Tibial nerve (tissue), 4 donors: ENCODE data around the gene AP3D1.

ENCODE experiments used
- EP300 ChIP-seq, 2 donors: sonication (generic); formaldehyde crosslinking; IDR thresholded peaks; one replicate each; pipeline ENCODE4 v1.6.1; 2017; ENCODE audit warnings: antibody characterized with exemption in 2 of 2, mild to moderate bottlenecking in 1 of 2
- POLR2A ChIP-seq, 2 donors: fragments of 450-650 bp; IDR thresholded peaks; one replicate each; pipeline ENCODE4 v1.6.1; 2017; ENCODE audit warnings: antibody characterized with exemption in 2 of 2, mild to moderate bottlenecking in 2 of 2, moderate library complexity in 2 of 2
- TF ChIP-seq, protein P1 (sequence below), 5 experiments: fragments of 200-600 bp in 3 of 5; fragments of 450-650 bp in 2 of 5; sonication (generic) in 3 of 5; IDR thresholded peaks; one replicate each; pipeline ENCODE4 v1.5.1; 2016 to 2019; ENCODE audit warnings: antibody characterized with exemption in 5 of 5, mild to moderate bottlenecking in 3 of 5, moderate library complexity in 2 of 5

DNA sequence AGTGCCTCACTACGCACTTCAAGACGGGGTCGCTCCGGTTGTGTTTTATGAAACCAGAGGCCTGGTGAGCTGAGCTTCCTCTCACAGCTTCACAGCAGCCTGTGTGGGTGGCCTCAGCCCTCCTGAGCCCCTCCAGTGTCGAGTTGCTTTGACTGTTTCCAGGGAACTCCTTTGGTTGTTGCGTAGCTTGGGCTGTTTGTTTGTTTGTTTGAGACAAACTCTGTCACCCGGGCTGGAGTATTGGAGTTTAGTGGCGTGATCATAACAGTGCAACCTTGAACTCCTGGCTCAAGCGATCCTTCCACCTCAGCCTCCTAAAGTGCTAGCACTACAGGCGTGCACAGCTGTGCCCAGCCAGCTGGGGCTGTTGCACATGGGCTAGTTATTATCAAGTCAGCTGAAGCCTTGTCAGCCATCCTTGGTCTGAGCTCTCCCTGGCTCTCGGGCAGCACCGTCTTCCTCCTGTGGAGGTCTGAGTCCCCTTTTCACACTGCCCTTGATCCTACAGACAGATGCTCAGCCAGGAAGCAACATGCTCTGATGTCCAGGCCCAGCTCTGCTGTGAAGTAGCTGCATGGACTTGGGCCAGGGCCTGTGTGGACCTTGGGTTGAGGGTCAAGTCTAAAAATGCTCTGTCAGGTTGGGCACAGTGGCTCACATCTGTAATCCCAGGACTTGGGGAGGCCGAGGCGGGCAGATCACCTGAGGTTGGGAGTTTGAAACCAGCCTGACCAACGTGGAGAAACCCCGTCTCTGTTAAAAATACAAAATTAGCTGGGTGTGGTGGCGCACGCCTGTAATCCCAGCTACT is 22.6 kb upstream of the AP3D1 start:
- no peak for TF ChIP-seq POLR2A (IDR thresholded peaks at IDR 0.05)
- TF ChIP-seq, protein P1, sequence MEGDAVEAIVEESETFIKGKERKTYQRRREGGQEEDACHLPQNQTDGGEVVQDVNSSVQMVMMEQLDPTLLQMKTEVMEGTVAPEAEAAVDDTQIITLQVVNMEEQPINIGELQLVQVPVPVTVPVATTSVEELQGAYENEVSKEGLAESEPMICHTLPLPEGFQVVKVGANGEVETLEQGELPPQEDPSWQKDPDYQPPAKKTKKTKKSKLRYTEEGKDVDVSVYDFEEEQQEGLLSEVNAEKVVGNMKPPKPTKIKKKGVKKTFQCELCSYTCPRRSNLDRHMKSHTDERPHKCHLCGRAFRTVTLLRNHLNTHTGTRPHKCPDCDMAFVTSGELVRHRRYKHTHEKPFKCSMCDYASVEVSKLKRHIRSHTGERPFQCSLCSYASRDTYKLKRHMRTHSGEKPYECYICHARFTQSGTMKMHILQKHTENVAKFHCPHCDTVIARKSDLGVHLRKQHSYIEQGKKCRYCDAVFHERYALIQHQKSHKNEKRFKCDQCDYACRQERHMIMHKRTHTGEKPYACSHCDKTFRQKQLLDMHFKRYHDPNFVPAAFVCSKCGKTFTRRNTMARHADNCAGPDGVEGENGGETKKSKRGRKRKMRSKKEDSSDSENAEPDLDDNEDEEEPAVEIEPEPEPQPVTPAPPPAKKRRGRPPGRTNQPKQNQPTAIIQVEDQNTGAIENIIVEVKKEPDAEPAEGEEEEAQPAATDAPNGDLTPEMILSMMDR (IDR thresholded peaks at IDR 0.05), result no peak
- no peak for TF ChIP-seq EP300 (IDR thresholded peaks at IDR 0.05)
